Activated CD4-positive, alpha-beta T cell treated with anti-CD3 and anti-CD28 coated beads, Interleukin-2, amount 10 ng/mL, durations not matched to agents 7 days and 5 days (primary cell): ENCODE data around the gene N4BP2L2. TPM values are rescaled to one million over a fixed set of nuclear protein-coding genes. Genes with fewer than 3 reads are reported as not detected.
"Not testable (repeated sequence)": the region's sequence is repeated elsewhere in the genome, so short reads cannot be mapped to it uniquely, and the experiment has no call there.

ENCODE experiments used
- CTCF ChIA-PET: fragments of 350-600 bp; sonication (Branson Sonifier 250); formaldehyde crosslinking; loops from one replicate; lab custom pipeline; 2021; ENCODE audit warnings: antibody characterized with exemption; lab: Charles Lee
- POLR2A ChIA-PET: fragments of 350-600 bp; sonication (Branson Sonifier 250); formaldehyde crosslinking; loops from one replicate; lab custom pipeline; 2021; ENCODE audit warnings: antibody characterized with exemption; lab: Charles Lee
- DNase-seq: peaks from one replicate; pipeline ENCODE4 v3.0.0-alpha.2; 2020
- H3K27ac Mint-ChIP-seq: one replicate; pipeline ENCODE4 v1.8.0; 2021; ENCODE audit warnings: mild to moderate bottlenecking, moderate library complexity, mixed read lengths
- H3K27me3 Mint-ChIP-seq: one replicate; pipeline ENCODE4 v1.8.0; 2021; ENCODE audit warnings: mixed read lengths
- H3K36me3 Mint-ChIP-seq: one replicate; pipeline ENCODE4 v1.8.0; 2021; ENCODE audit warnings: low read depth, mixed read lengths
- H3K4me1 Mint-ChIP-seq: one replicate; pipeline ENCODE4 v1.8.0; 2021; ENCODE audit warnings: mixed read lengths
- H3K4me3 Mint-ChIP-seq: one replicate; pipeline ENCODE4 v1.8.0; 2021; ENCODE audit warnings: mild to moderate bottlenecking, moderate library complexity, mixed read lengths
- H3K9me3 Mint-ChIP-seq: one replicate; pipeline ENCODE4 v1.8.0; 2021; ENCODE audit warnings: mixed read lengths
- total RNA-seq, 2 experiments: library from RNA; stranded (reverse); gene quantifications; one replicate each; pipeline ENCODE4 v1.2.3, GENCODE V29; 2021

Gene N4BP2L2
- 100 to 1,000 TPM; 134 to 136 TPM for total RNA-seq

GRCh38 chr13:32538621-32539246 is at the start of gene N4BP2L2:
Gene N4BP2L2 (minus strand): TSS chr13:32538795. CDS start chr13:32537027, 1,768 bp downstream.
- peak; percentile 95 for DNase-seq
- H3K9me3 Mint-ChIP-seq, result no peaks in the 10 kb centered on the region
- peak within 1 kb of the TSS; percentile 98 for H3K27ac Mint-ChIP-seq
- peak within 1 kb of the TSS; percentile 90 for H3K4me3 Mint-ChIP-seq
- POLR2A ChIA-PET, result no interaction called here
- peaks cover 40% of the 10 kb centered on the region for H3K36me3 Mint-ChIP-seq
- peaks cover 45% of the 10 kb centered on the region for H3K4me1 Mint-ChIP-seq
- peaks cover 7% of the 10 kb centered on the region for H3K27me3 Mint-ChIP-seq
- CTCF ChIA-PET, result interaction anchor here (0.6 to 1.8 kb wide), 6 partner anchors 42 to 655 kb away, joined by 3 to 5 read pairs (median 3); partner anchors contain the start of gene PDS5B

DNA sequence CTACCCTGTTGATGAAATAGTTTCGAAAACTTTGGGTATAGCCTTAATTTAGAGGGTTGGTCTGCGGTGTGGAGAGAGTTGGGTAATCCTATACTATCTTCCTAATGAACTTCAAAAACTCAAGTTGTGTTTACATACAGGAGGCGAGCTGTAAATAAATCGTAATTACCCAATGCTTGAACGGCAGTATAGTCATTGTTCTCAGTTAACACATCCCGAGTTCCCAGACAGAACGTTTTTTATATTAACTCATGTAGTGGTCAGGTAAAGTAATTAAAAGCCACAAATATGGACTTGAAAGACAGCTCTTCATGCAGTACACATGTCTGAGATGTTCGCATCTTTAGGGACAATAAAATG is 49.2 kb upstream of the N4BP2L2 start:
- Mint-ChIP-seq H3K9me3 (no peaks in the 10 kb centered on the region), H3K27me3 (peaks cover 10% of the 10 kb centered on the region), H3K36me3 (peaks cover 4% of the 10 kb centered on the region), H3K4me3 (peak overlapping the region; percentile 95), H3K4me1 (peaks cover 43% of the 10 kb centered on the region), H3K27ac (peak overlapping the region; percentile 95)
- no peak for DNase-seq
- CTCF ChIA-PET, result interaction anchor here (0.5 to 1.2 kb wide), 8 partner anchors 9 to 955 kb away, joined by 3 to 7 read pairs (median 3); partner anchors contain the start of gene N4BP2L2
- POLR2A ChIA-PET, result interaction anchor here (0.6 to 0.9 kb wide), 2 partner anchors 54 to 81 kb away, joined by 3 read pairs; no protein-coding TSS in a partner anchor

- peaks cover 41% of the 10 kb centered on the region for H3K4me1 Mint-ChIP-seq
- H3K27ac Mint-ChIP-seq, result peak overlapping the region; percentile 95
- H3K4me3 Mint-ChIP-seq, result peak overlapping the region; percentile 95
- no peaks in the 10 kb centered on the region for H3K36me3 Mint-ChIP-seq
- peak; percentile 58 for DNase-seq
- ChIA-PET CTCF (interaction anchor here (0.5 to 1.2 kb wide), 6 partner anchors 9 to 956 kb away, joined by 3 to 7 read pairs (median 4); partner anchors contain the start of gene N4BP2L2), POLR2A (interaction anchor here (0.9 kb wide), 1 partner anchor 55 kb away, joined by 3 read pairs; no protein-coding TSS in a partner anchor)
- H3K9me3 Mint-ChIP-seq, result no peaks in the 10 kb centered on the region
- H3K27me3 Mint-ChIP-seq, result peaks cover 12% of the 10 kb centered on the region
These were observed 48.6 kb upstream of the N4BP2L2 start for GRCh38 chr13:32587011-32587810.

DNA sequence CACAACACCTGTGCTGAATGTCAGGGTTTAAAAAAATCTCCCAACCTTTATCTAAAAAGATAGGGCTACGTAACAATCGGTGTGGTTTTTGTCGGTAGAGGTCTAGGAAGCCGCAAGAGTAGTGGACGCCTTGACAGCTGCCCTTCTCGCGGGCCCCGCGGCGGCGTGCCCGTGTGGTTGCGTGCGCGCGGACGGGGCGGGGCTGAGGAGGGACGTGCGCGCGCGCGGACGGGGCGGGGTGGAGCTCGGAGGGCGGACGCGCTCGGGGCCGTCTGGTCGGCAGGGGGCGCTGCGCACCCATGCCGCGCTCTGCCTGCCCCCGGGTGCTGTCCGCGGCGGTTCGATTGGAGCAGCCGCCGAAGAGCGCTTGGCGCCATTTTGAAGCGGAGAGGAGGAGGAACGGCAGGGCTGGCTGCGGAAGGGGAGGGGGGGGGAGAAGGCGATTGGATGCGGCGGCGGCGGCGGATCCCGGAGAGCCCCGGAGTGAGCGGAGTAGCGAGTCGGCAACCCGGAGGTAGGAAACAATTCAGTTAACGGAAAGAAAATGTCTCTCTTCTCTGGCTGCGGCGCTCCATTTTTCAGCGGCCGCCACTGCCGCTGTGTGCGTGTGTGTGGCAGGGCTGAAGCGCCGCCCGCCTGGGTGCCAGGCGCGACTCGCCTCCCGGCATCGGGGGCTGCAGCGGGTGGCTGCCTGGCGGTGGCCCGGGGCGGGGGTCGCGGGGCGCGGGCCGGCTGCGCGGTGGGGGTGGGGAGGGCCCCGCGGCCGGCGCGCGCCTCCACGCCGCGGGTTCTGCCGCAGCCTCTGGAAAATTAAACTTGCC is 47.7 kb upstream of the N4BP2L2 start, which contains the start of gene PDS5B:
PDS5B (plus strand) TSS at position 373 of the 821 bp plus-strand sequence. CDS start 62,321 bp downstream, outside the sequence.
- peak; percentile 95 for DNase-seq
- peaks cover 34% of the 10 kb centered on the region for H3K4me1 Mint-ChIP-seq
- ChIA-PET CTCF (interaction anchor here (0.6 to 1.6 kb wide), 37 partner anchors 14 to 957 kb away, joined by 3 to 15 read pairs (median 3); partner anchors contain the start of gene N4BP2L2), POLR2A (interaction anchor here (0.7 kb wide), 1 partner anchor 902 kb away, joined by 3 read pairs; no protein-coding TSS in a partner anchor)
- H3K27ac Mint-ChIP-seq, result peak within 1 kb of the TSS; percentile 95
- H3K9me3 Mint-ChIP-seq, result no peaks in the 10 kb centered on the region
- H3K36me3 Mint-ChIP-seq, result no peaks in the 10 kb centered on the region
- peaks cover 12% of the 10 kb centered on the region for H3K27me3 Mint-ChIP-seq
- H3K4me3 Mint-ChIP-seq, result peak within 1 kb of the TSS; percentile 95

GRCh38 chr13:32585550-32586079 is 47.0 kb upstream of the N4BP2L2 start:
- POLR2A ChIA-PET, result interaction anchor here (0.7 kb wide), 1 partner anchor 903 kb away, joined by 3 read pairs; no protein-coding TSS in a partner anchor
- Mint-ChIP-seq H3K4me1 (peaks cover 33% of the 10 kb centered on the region), H3K27ac (peak overlapping the region; percentile 91), H3K4me3 (peak overlapping the region; percentile 76), H3K27me3 (peaks cover 12% of the 10 kb centered on the region), H3K36me3 (no peaks in the 10 kb centered on the region), H3K9me3 (no peaks in the 10 kb centered on the region)
- CTCF ChIA-PET, result interaction anchor here (0.6 to 1.6 kb wide), 36 partner anchors 15 to 958 kb away, joined by 3 to 15 read pairs (median 3); partner anchors contain the start of gene N4BP2L2
- DNase-seq, result no peak

GRCh38 chr13:32582991-32583390 is 44.4 kb upstream of the N4BP2L2 start:
- no peak overlapping the region for H3K4me3 Mint-ChIP-seq
- H3K36me3 Mint-ChIP-seq, result no peaks in the 10 kb centered on the region
- peaks cover 4% of the 10 kb centered on the region for H3K9me3 Mint-ChIP-seq
- H3K27ac Mint-ChIP-seq, result no peak overlapping the region
- peaks cover 13% of the 10 kb centered on the region for H3K4me1 Mint-ChIP-seq
- H3K27me3 Mint-ChIP-seq, result peaks cover 12% of the 10 kb centered on the region
- ChIA-PET POLR2A (no interaction called here), CTCF (no interaction called here)
- DNase-seq, result no peak

GRCh38 chr13:32582281-32582680 is 43.7 kb upstream of the N4BP2L2 start:
- Mint-ChIP-seq H3K9me3 (peaks cover 6% of the 10 kb centered on the region), H3K4me1 (peaks cover 9% of the 10 kb centered on the region), H3K27ac (no peak overlapping the region), H3K4me3 (no peak overlapping the region), H3K27me3 (peaks cover 12% of the 10 kb centered on the region), H3K36me3 (no peaks in the 10 kb centered on the region)
- ChIA-PET POLR2A (interaction anchor here (0.6 kb wide), 1 partner anchor 65 kb away, joined by 6 read pairs; no protein-coding TSS in a partner anchor), CTCF (interaction anchor here (0.7 to 1.0 kb wide), 2 partner anchors 14 to 21 kb away, joined by 3 read pairs; no protein-coding TSS in a partner anchor)
- DNase-seq, result no peak

DNA sequence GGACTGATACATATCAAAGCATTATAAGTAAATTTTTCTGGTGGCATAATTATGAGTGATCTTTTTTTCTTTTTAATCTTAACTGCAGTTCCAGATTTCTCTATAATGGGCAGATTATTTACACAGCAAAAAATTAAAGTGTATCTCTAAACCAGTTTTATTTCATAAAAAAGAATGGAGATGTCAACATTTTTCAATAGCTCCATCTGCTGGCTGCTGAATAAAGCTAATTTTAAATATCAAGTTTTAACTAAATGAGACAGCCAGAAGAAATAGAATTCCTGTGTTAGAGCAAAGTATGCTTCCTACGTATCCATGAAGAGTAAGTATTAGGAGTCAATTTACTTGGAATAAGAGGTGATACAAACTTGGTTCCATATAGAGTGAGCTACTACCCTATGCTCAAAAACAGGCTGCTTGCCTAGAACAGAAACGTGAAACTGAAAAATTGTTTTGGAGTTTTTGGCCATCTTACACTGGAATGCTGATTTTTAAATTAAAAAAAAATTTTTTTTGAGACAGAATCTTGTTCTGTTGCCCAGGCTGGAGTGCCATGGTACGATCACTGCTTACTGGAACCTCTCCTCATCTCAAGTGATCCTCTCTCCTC is 42.7 kb upstream of the N4BP2L2 start:
- Mint-ChIP-seq H3K4me1 (peaks cover 9% of the 10 kb centered on the region), H3K27me3 (peaks cover 12% of the 10 kb centered on the region), H3K27ac (no peak overlapping the region), H3K36me3 (no peaks in the 10 kb centered on the region), H3K4me3 (no peak overlapping the region), H3K9me3 (peaks cover 15% of the 10 kb centered on the region)
- peak; percentile 24 for DNase-seq
- ChIA-PET CTCF (interaction anchor here (0.6 to 1.8 kb wide), 10 partner anchors 9 to 671 kb away, joined by 3 to 7 read pairs (median 3); partner anchors contain the start of gene N4BP2L2), POLR2A (interaction anchor here (0.7 kb wide), 1 partner anchor 154 kb away, joined by 3 read pairs; the partner anchor contains the start of gene N4BP2L1)

GRCh38 chr13:32577032-32577431 is 38.4 kb upstream of the N4BP2L2 start:
- POLR2A ChIA-PET, result no interaction called here
- Mint-ChIP-seq H3K27ac (no peak overlapping the region), H3K27me3 (no peaks in the 10 kb centered on the region), H3K4me3 (no peak overlapping the region), H3K36me3 (no peaks in the 10 kb centered on the region), H3K4me1 (no peaks in the 10 kb centered on the region), H3K9me3 (peaks cover 15% of the 10 kb centered on the region)
- DNase-seq, result no peak
- CTCF ChIA-PET, result no interaction called here

DNA sequence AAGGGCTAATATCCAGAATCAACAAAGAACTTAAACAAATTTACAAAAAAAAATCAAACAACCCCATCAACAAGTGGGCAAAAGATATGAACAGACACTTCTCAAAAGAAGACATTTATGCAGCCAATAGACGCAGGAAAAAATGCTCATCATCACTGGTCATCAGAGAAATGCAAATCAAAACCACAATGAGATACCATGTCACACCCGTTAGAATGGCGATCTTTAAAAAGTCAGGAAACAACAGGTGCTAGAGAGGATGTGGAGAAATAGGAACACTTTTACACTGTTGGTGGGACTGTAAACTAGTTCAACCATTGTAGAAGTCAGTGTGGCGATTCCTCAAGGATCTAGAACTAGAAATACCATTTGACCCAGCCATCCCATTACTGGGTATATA is 37.1 kb upstream of the N4BP2L2 start:
- H3K27ac Mint-ChIP-seq, DNase-seq, POLR2A ChIA-PET, H3K27me3 Mint-ChIP-seq, H3K4me3 Mint-ChIP-seq, CTCF ChIA-PET, H3K36me3 Mint-ChIP-seq, H3K4me1 Mint-ChIP-seq: not testable (repeated sequence)
- H3K9me3 Mint-ChIP-seq, result peaks cover 15% of the 10 kb centered on the region

DNA sequence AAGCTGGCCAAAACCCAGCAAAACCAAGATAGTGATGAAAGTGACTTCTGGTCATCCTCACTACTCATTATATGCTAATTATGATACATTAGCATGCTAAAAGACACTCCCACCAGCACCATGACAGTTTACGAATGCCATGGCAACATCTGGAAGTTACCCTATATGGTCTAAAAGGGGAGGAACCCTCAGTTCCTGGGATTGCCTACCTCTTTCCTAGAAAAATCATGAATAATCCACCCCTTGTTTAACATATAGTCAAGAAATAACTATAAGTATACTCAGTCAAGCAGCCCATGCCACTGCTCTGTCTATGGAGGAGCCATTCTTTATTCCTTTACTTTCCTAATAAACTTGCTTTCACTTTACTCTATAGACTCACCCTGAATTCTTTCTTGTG is 22.2 kb upstream of the N4BP2L2 start:
- H3K4me1 Mint-ChIP-seq, H3K27me3 Mint-ChIP-seq, DNase-seq, H3K27ac Mint-ChIP-seq, POLR2A ChIA-PET, H3K36me3 Mint-ChIP-seq, H3K4me3 Mint-ChIP-seq: not testable (repeated sequence)
- peaks cover 16% of the 10 kb centered on the region for H3K9me3 Mint-ChIP-seq
- CTCF ChIA-PET, result interaction anchor here (0.6 to 1.3 kb wide), 4 partner anchors 21 to 383 kb away, joined by 3 read pairs; partner anchors contain the start of gene PDS5B
